ENCODE measurements around the gene TXN2. TPM values are rescaled to one million over a fixed set of nuclear protein-coding genes. Genes with fewer than 3 reads are reported as not detected.

Gene TXN2
- total RNA-seq, 2 experiments from 2014 or later = 96.5 to 101 TPM

DNA sequence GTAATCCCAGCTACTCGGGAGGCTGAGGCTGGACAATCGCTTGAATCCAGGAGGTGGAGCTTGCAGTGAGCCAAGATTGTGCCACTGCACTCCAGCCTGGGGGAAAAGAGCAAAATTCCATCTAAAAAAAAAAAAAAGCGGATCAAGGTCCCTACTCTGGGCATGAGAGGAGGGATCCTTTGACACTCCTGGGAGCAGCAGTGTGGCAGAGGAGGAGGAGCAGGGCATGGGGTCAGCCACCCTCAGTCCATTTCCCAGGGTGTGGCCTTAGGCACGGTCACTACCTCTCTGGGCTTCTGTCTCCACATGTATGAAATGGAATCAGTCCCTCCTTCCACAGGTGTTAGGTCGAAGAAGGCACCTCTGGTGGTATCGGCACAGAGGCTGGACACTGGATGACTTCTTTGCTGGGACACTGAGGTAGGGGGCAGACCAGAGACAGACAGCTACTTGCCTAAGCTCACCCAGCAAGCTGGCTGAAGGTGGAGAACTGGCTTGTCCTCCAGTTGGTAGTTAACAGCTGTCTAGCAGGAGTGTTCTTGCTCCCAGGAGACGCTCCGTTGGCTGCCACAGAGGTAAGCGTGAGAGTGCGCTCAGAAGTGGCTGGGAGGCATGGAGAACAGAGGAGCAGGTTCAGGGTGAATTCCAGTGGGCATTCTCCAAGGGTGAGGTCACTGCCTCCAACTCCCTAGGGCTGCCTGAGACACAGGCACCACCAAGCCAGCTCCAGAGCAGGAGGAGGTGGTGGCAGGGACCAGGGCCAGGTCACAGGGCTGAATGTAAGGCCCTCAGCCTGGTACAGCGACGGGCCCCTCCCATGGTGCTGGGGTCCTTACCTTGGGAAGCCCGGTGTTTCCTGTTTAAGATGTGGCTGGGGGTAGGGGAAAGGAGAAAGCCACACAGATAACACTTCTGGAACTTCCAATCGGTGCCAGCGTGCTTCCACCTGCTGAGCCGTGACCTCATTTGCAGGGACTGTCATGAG lies 19.5 kb downstream of the TXN2 start:
- no peak overlapping the region for H3K4me3 Mint-ChIP-seq
- intact Hi-C loops (cut with micrococcal nuclease) = no loop called here
- CTCF ChIA-PET = no interaction called here
- POLR2A ChIA-PET = no interaction called here
- H3K36me3 Mint-ChIP-seq (ENCODE audit: low read depth) = no peaks in the 10 kb centered on the region
- no peaks in the 10 kb centered on the region for H3K9me3 Mint-ChIP-seq
- DNase-seq (no peak), ATAC-seq (no peak)
- H3K27ac Mint-ChIP-seq = no peak overlapping the region
- H3K27me3 Mint-ChIP-seq = no peaks in the 10 kb centered on the region
- H3K4me1 Mint-ChIP-seq (ENCODE audit: low read depth) = peaks cover 6% of the 10 kb centered on the region
- TF ChIP-seq, protein P1, sequence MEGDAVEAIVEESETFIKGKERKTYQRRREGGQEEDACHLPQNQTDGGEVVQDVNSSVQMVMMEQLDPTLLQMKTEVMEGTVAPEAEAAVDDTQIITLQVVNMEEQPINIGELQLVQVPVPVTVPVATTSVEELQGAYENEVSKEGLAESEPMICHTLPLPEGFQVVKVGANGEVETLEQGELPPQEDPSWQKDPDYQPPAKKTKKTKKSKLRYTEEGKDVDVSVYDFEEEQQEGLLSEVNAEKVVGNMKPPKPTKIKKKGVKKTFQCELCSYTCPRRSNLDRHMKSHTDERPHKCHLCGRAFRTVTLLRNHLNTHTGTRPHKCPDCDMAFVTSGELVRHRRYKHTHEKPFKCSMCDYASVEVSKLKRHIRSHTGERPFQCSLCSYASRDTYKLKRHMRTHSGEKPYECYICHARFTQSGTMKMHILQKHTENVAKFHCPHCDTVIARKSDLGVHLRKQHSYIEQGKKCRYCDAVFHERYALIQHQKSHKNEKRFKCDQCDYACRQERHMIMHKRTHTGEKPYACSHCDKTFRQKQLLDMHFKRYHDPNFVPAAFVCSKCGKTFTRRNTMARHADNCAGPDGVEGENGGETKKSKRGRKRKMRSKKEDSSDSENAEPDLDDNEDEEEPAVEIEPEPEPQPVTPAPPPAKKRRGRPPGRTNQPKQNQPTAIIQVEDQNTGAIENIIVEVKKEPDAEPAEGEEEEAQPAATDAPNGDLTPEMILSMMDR (IDR thresholded peaks at IDR 0.05) = no peak

DNA sequence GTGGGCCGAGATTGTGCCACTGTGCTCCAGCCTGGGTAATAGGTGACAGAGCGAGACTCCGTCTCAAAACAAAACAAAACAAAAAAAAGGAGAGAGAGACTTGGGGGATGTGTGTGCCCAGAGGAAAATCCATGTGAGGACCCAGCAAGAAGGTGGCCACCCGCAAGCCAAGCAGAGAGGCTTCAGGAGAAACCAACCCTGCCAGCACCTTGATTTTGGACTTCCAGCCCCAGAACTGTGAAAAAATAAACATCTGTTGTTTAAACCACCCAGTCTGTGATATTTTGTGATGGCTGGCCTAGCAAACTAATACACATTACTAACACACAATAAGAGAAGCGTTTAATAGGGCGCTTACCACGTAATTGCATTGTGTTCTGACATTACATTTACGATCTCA lies 21.2 kb downstream of the TXN2 start:
- no peak for DNase-seq
- Mint-ChIP-seq H3K4me3 (no peak overlapping the region), H3K27me3 (no peaks in the 10 kb centered on the region), H3K27ac (no peak overlapping the region), H3K36me3 (ENCODE audit: low read depth) (no peaks in the 10 kb centered on the region), H3K4me1 (ENCODE audit: low read depth) (peaks cover 11% of the 10 kb centered on the region), H3K9me3 (no peaks in the 10 kb centered on the region)
- intact Hi-C loops (cut with micrococcal nuclease) = no loop called here
- ATAC-seq = no peak
- ChIA-PET POLR2A (interaction anchor here (1.2 kb wide), 1 partner anchor 90 kb away, joined by 4 read pairs; no protein-coding TSS in a partner anchor), CTCF (interaction anchor here (1.1 to 1.5 kb wide), 2 partner anchors 10 to 88 kb away, joined by 3 to 7 read pairs; no protein-coding TSS in a partner anchor)
- TF ChIP-seq, protein P1 (IDR thresholded peaks at IDR 0.05) = no peak

DNA sequence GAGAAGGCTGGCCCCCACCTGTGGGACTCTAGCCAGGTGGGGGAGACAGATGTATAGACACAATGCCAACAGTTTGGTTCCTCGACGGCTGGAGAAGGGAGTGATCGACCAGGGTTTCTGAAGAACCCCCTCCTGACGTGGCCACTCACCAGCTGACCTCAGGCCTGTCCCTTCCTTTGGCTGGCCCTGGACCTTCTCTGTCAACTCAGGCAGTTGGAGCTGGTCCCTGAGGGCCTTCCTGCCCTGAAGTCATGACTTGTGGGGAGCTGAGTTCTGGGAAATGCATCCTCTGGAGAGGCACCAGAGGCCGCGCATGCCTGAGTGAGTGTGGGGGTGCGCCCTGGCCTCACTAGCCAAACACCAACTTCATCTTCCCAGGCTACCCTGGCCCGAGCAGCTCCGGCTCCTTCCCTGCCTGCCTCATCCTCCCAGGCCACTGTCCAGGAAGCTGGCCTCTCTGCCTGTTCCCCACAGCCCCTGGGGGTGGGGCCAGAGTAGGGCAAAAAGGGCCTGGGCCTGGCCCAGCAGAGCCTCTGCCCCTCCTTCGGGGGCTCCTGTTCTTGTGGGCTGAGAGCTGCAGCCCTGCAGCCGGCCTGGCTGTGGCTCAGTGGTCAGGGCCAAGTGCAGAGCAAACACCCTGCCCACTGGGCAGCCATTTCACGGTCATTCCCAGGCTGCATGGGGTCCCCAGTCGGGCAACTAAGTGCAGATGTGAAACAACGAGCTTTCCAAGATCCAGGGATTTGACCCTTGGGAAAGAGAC lies 23.6 kb downstream of the TXN2 start:
- ATAC-seq = no peak
- intact Hi-C loops (cut with micrococcal nuclease) = no loop called here
- H3K4me1 Mint-ChIP-seq (ENCODE audit: low read depth) = peaks cover 22% of the 10 kb centered on the region

DNA sequence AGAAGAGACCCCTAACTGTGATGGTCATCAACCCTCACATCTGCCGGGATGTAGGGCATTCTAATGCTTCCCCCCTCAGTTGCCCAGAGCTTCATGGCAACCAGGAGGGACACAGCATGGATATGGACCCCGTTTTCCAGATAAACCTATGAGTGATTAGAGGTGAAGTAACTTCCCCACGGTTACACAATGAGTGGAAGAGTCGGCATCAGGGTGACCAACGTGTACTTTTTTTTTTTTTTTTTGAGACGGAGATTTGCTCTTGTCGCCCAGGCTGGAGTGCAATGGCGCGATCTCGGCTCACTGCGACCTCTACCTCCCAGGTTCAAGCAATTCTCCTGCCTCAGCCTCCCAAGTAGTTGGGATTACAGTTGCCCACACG lies 25.0 kb downstream of the TXN2 start:
- H3K4me1 Mint-ChIP-seq (ENCODE audit: low read depth) = peaks cover 36% of the 10 kb centered on the region
- DNase-seq = no peak
- TF ChIP-seq, protein P1 (IDR thresholded peaks at IDR 0.05) = no peak
- CTCF ChIA-PET = interaction anchor here (1.3 to 2.6 kb wide), 6 partner anchors 10 to 217 kb away, joined by 3 to 15 read pairs (median 6); partner anchors contain the start of gene APOL2
- intact Hi-C loops (cut with micrococcal nuclease) = no loop called here
- no peak overlapping the region for H3K4me3 Mint-ChIP-seq
- H3K27me3 Mint-ChIP-seq = no peaks in the 10 kb centered on the region
- POLR2A ChIA-PET = interaction anchor here (1.5 to 2.3 kb wide), 2 partner anchors 117 to 128 kb away, joined by 6 to 8 read pairs; no protein-coding TSS in a partner anchor
- no peaks in the 10 kb centered on the region for H3K9me3 Mint-ChIP-seq
- H3K27ac Mint-ChIP-seq = no peak overlapping the region
- H3K36me3 Mint-ChIP-seq (ENCODE audit: low read depth) = no peaks in the 10 kb centered on the region
- no peak for ATAC-seq

More for the DNA sequence above, 23.6 kb downstream of the TXN2 start:
- TF ChIP-seq, protein P1 (IDR thresholded peaks at IDR 0.05) = no peak
- Mint-ChIP-seq H3K27me3 (no peaks in the 10 kb centered on the region), H3K9me3 (no peaks in the 10 kb centered on the region), H3K27ac (no peak overlapping the region), H3K36me3 (ENCODE audit: low read depth) (no peaks in the 10 kb centered on the region), H3K4me3 (no peak overlapping the region)
- no peak for DNase-seq
- POLR2A ChIA-PET = interaction anchor here (0.6 to 1.3 kb wide), 5 partner anchors 8 to 130 kb away, joined by 3 to 4 read pairs (median 3); no protein-coding TSS in a partner anchor
- CTCF ChIA-PET = interaction anchor here (1.0 to 1.7 kb wide), 4 partner anchors 12 to 171 kb away, joined by 3 to 8 read pairs (median 4); no protein-coding TSS in a partner anchor

All from activated CD8-positive, alpha-beta T cell treated with anti-CD3 and anti-CD28 coated beads for 36 hours (primary cell).